HFFc6 (cell line): Measurements from ENCODE around the gene RHOV. TPM values are rescaled to one million over a fixed set of nuclear protein-coding genes. Genes with fewer than 3 reads are reported as not detected.

Experiments used
- DNase-seq: peaks from one replicate; pipeline ENCODE4 v3.0.0-alpha.2; 2018
- H3K27ac Mint-ChIP-seq: 2 replicates; pipeline ENCODE4 v1.8.0; 2020; ENCODE audit warnings: mild to moderate bottlenecking, mixed read lengths
- H3K27me3 Mint-ChIP-seq: 2 replicates; pipeline ENCODE4 v1.8.0; 2021; ENCODE audit warnings: mild to moderate bottlenecking, moderate library complexity, mixed read lengths; ENCODE audit not compliant: insufficient read depth
- H3K36me3 Mint-ChIP-seq: 2 replicates; pipeline ENCODE4 v1.8.0; 2021; ENCODE audit warnings: low read depth, mixed read lengths
- H3K4me1 Mint-ChIP-seq: 2 replicates; pipeline ENCODE4 v1.8.0; 2020; ENCODE audit warnings: low read depth, mixed read lengths
- H3K4me3 Mint-ChIP-seq: 2 replicates; pipeline ENCODE4 v1.8.0; 2020; ENCODE audit warnings: mild to moderate bottlenecking, moderate library complexity, mixed read lengths
- H3K9me3 Mint-ChIP-seq: 2 replicates; pipeline ENCODE4 v1.8.0; 2020; ENCODE audit warnings: mild to moderate bottlenecking, mixed read lengths
- total RNA-seq, 6 experiments: library from RNA; stranded (reverse); fragmentation: NEBNext Ultra II Directional; extraction: Animal tissue kit (Norgen Biotek cat#: 25700); gene quantifications; 2 replicates in 1 of 6; 3 replicates in 5 of 6; pipeline ENCODE4 v1.2.3, GENCODE V29; 2021
- TF ChIP-seq, protein P1 (sequence below): fragments of 200-600 bp; sonication (generic); IDR thresholded peaks from 2 replicates; pipeline ENCODE4 v1.5.0; 2021; ENCODE audit warnings: antibody characterized with exemption, mild to moderate bottlenecking

Gene RHOV
- total RNA-seq, 6 experiments from 2014 or later: 0.14 to 0.41 (median 0.31) TPM; not detected in 1

DNA sequence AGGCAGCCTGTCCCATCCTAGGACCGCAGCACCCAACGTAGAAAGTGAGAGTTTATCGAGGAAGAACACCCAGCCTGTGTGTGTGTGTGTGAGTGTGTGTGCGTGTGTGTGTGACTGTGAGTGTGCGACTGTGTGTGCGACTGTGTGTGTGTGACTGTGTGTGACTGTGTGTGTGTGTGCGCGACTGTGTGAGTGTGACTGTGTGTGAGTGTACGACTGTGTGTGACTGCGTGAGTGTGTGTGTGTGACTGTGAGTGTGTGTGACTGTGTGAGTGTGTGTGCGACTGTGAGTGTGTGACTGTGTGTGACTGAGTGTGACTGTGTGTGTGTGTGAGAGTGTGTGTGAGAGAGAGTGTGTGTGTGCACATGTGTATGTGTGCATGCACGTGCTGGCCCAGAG, 40.0 kb upstream of the RHOV start:
- no peak overlapping the region for H3K27ac Mint-ChIP-seq
- H3K4me3 Mint-ChIP-seq: no peak overlapping the region
- peaks cover 2% of the 10 kb centered on the region; the same call in 1 of the 2 replicates for H3K27me3 Mint-ChIP-seq
- H3K9me3 Mint-ChIP-seq: no peaks in the 10 kb centered on the region
- DNase-seq: no peak
- H3K36me3 Mint-ChIP-seq: no peaks in the 10 kb centered on the region
- H3K4me1 Mint-ChIP-seq: peaks cover 19% of the 10 kb centered on the region
- TF ChIP-seq, protein P1, sequence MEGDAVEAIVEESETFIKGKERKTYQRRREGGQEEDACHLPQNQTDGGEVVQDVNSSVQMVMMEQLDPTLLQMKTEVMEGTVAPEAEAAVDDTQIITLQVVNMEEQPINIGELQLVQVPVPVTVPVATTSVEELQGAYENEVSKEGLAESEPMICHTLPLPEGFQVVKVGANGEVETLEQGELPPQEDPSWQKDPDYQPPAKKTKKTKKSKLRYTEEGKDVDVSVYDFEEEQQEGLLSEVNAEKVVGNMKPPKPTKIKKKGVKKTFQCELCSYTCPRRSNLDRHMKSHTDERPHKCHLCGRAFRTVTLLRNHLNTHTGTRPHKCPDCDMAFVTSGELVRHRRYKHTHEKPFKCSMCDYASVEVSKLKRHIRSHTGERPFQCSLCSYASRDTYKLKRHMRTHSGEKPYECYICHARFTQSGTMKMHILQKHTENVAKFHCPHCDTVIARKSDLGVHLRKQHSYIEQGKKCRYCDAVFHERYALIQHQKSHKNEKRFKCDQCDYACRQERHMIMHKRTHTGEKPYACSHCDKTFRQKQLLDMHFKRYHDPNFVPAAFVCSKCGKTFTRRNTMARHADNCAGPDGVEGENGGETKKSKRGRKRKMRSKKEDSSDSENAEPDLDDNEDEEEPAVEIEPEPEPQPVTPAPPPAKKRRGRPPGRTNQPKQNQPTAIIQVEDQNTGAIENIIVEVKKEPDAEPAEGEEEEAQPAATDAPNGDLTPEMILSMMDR: no peak

DNA sequence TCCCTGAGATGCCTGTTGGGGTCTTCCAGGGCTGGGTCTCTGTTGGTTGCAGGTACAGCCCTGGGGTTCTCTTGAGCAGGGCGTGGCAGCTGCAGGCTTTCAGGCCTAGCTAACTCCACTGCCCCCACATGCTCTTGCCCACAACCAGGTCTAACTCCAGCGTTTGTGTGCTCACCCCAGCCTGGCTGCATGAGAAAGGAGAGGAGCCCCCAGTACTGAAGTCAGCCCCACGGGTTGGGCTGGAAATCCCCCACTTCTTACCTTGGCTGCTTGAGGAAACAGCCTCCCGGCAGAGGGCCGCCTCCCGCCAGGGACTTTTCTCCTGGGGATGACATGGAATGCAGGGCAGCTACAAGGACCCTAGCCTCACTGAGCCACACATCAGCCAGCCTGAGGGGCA, 38.4 kb upstream of the RHOV start:
- no peaks in the 10 kb centered on the region for H3K9me3 Mint-ChIP-seq
- H3K4me1 Mint-ChIP-seq: peaks cover 19% of the 10 kb centered on the region
- H3K4me3 Mint-ChIP-seq: no peak overlapping the region
- no peak for DNase-seq
- no peak overlapping the region for H3K27ac Mint-ChIP-seq
- no peaks in the 10 kb centered on the region for H3K36me3 Mint-ChIP-seq
- peaks cover 2% of the 10 kb centered on the region; the same call in 1 of the 2 replicates for H3K27me3 Mint-ChIP-seq
- TF ChIP-seq, protein P1: no peak

- no peaks in the 10 kb centered on the region for H3K36me3 Mint-ChIP-seq
- TF ChIP-seq, protein P1: no peak
- no peak overlapping the region for H3K4me3 Mint-ChIP-seq
Measured at GRCh38 chr15:40911693-40912092, 37.7 kb upstream of the RHOV start.

GRCh38 chr15:40911141-40911540, 37.1 kb upstream of the RHOV start:
- Mint-ChIP-seq H3K27ac (no peak overlapping the region), H3K4me1 (peaks cover 19% of the 10 kb centered on the region), H3K9me3 (no peaks in the 10 kb centered on the region), H3K27me3 (no peaks in the 10 kb centered on the region), H3K4me3 (no peak overlapping the region), H3K36me3 (no peaks in the 10 kb centered on the region)
- DNase-seq: no peak
- TF ChIP-seq, protein P1: no peak

More at GRCh38 chr15:40911693-40912092, 37.7 kb upstream of the RHOV start:
- Mint-ChIP-seq H3K9me3 (no peaks in the 10 kb centered on the region), H3K4me1 (peaks cover 19% of the 10 kb centered on the region), H3K27ac (no peak overlapping the region), H3K27me3 (peaks cover 2% of the 10 kb centered on the region; the same call in 1 of the 2 replicates)
- DNase-seq: no peak

- no peaks in the 10 kb centered on the region for H3K9me3 Mint-ChIP-seq
- TF ChIP-seq, protein P1: no peak
- H3K27me3 Mint-ChIP-seq: no peaks in the 10 kb centered on the region
- H3K36me3 Mint-ChIP-seq: no peaks in the 10 kb centered on the region
- peak overlapping the region; percentile 84 for H3K27ac Mint-ChIP-seq
- H3K4me3 Mint-ChIP-seq: no peak overlapping the region; the same call in 1 of the 2 replicates
- peak; percentile 25 for DNase-seq
- peaks cover 28% of the 10 kb centered on the region for H3K4me1 Mint-ChIP-seq
Measured at GRCh38 chr15:40909662-40910630, 35.9 kb upstream of the RHOV start.
